Fibroblast of skin of right quadriceps (primary cell): ENCODE results near the gene KLC1.
A peak's percentile ranks its signal among the peaks of the same experiment; 100 is the strongest.

Source experiments
- DNase-seq: peaks from one replicate; pipeline ENCODE4 v3.0.0-alpha.2; 2013

KLC1 gene

GRCh38 chr14:103706551-103707328, 77.7 kb downstream of the KLC1 start:
- no peak for DNase-seq

- DNase-seq: no peak
These were observed 78.6 kb downstream of the KLC1 start for GRCh38 chr14:103707329-103708263.

GRCh38 chr14:103708750-103709187, 79.8 kb downstream of the KLC1 start:
- no peak for DNase-seq

- no peak for DNase-seq
These were observed 80.8 kb downstream of the KLC1 start for GRCh38 chr14:103709814-103710213.

GRCh38 chr14:103710771-103711377, 81.9 kb downstream of the KLC1 start:
- no peak for DNase-seq

- DNase-seq: no peak
These were observed 82.8 kb downstream of the KLC1 start for GRCh38 chr14:103711516-103712431.

GRCh38 chr14:103712633-103713247, 83.7 kb downstream of the KLC1 start:
- DNase-seq: no peak

GRCh38 chr14:103713304-103714062, 84.5 kb downstream of the KLC1 start:
- DNase-seq: no peak

GRCh38 chr14:103714063-103714724, 85.2 kb downstream of the KLC1 start:
- no peak for DNase-seq

GRCh38 chr14:103715052-103716000, 86.3 kb downstream of the KLC1 start, which contains the start of the genes XRCC3 and ZFYVE21:
Gene XRCC3, minus strand, starts transcription at chr14:103715451. Its CDS starts 4,364 bp downstream, at chr14:103711087.
Gene ZFYVE21, plus strand, starts transcription at chr14:103715810. Its CDS starts 32 bp downstream, at chr14:103715842.
- DNase-seq: peak; percentile 99

GRCh38 chr14:103716091-103716801, 87.2 kb downstream of the KLC1 start:
- no peak for DNase-seq

- DNase-seq: no peak
These were observed 87.9 kb downstream of the KLC1 start for GRCh38 chr14:103716899-103717411.

GRCh38 chr14:103718572-103718971, 89.6 kb downstream of the KLC1 start:
- peak; percentile 46 for DNase-seq

- no peak for DNase-seq
These were observed 90.7 kb downstream of the KLC1 start for GRCh38 chr14:103719751-103720150.

- DNase-seq: peak; percentile 32
These were observed 92.5 kb downstream of the KLC1 start for GRCh38 chr14:103721334-103722120.

GRCh38 chr14:103723748-103724081, 94.7 kb downstream of the KLC1 start:
- no peak for DNase-seq

GRCh38 chr14:103724116-103724515, 95.1 kb downstream of the KLC1 start:
- DNase-seq: no peak
